Adrenal gland (tissue), 5 donors: ENCODE measurements around the gene PLEKHG4B.

Source experiments
- CTCF ChIP-seq, 6 experiments: fragments of 450-650 bp in 4 of 6; fragments of 200-600 bp in 2 of 6; sonication (generic) in 1 of 6; IDR thresholded peaks; 1 replicate in 5 of 6; 2 replicates in 1 of 6; pipeline versions ENCODE4 v1.5.1 to v1.8.0; 2016 to 2021; ENCODE audit warnings: antibody characterized with exemption in 6 of 6, mild to moderate bottlenecking in 2 of 6, moderate library complexity in 1 of 6
- POLR2A ChIP-seq, 2 donors: fragments of 450-650 bp; IDR thresholded peaks; one replicate each; pipeline ENCODE4 v1.6.1; 2017; ENCODE audit warnings: antibody characterized with exemption in 2 of 2, mild to moderate bottlenecking in 2 of 2, moderate library complexity in 1 of 2
- donor health status: DM: no; HTN: no; CAD: no.

GRCh38 chr5:144941-145340 is 53.0 kb downstream of the PLEKHG4B start:
- TF ChIP-seq CTCF (IDR thresholded peaks at IDR 0.05) (no peak), POLR2A (IDR thresholded peaks at IDR 0.05) (no peak)
